ENCODE measurements around the gene VPS18.

VPS18 gene

GRCh38 chr15:40914486-40914885 is 20.2 kb downstream of the VPS18 start:
- Histone ChIP-seq H3K4me3 (ENCODE audit: low read length) (no peak overlapping the region), H3K79me2 (ENCODE audit: control insufficient read depth, low read length) (no peaks in the 10 kb centered on the region)

GRCh38 chr15:40915116-40915661 is 20.9 kb downstream of the VPS18 start:
- TF ChIP-seq CTCF (IDR thresholded peaks at IDR 0.05; ENCODE audit: low read depth, low read length, poor library complexity, severe bottlenecking): no peak
- TF ChIP-seq EZH2phosphoT487 (IDR thresholded peaks at IDR 0.05; ENCODE audit: borderline replicate concordance, low read length): no peak
- H4K20me1 ChIP-seq (ENCODE audit: control insufficient read depth, insufficient read depth, low read depth, low read length): no peaks in the 10 kb centered on the region
- H3K79me2 ChIP-seq (ENCODE audit: control insufficient read depth, low read length): no peaks in the 10 kb centered on the region
- H3K27ac ChIP-seq (ENCODE audit: low read depth, low read length): no peak overlapping the region
- no peak overlapping the region for H3K4me3 ChIP-seq (ENCODE audit: low read length)
- H3F3A ChIP-seq (ENCODE audit: control insufficient read depth, insufficient read depth): no peaks in the 10 kb centered on the region
- H3K4me1 ChIP-seq (ENCODE audit: control insufficient read depth, low read length): no peaks in the 10 kb centered on the region
- H3K27me3 ChIP-seq (ENCODE audit: control insufficient read depth, low read length): peaks cover 5% of the 10 kb centered on the region; the same call in 1 of the 2 replicates
- no peak overlapping the region for H3K4me2 ChIP-seq (ENCODE audit: low read length)
- no peaks in the 10 kb centered on the region for H3K9me3 ChIP-seq (ENCODE audit: control insufficient read depth, insufficient read depth, low read length)
- no peaks in the 10 kb centered on the region for H3K9me2 ChIP-seq (replicated peaks; ENCODE audit: control insufficient read depth, low read length)
- no peaks in the 10 kb centered on the region for H3K36me3 ChIP-seq (ENCODE audit: control insufficient read depth, low read length)

More at GRCh38 chr15:40914486-40914885, 20.2 kb downstream of the VPS18 start:
- no peak overlapping the region for H3K4me2 ChIP-seq (ENCODE audit: low read length)
- no peaks in the 10 kb centered on the region for H3K9me2 ChIP-seq (replicated peaks; ENCODE audit: control insufficient read depth, low read length)
- no peaks in the 10 kb centered on the region for H3K4me1 ChIP-seq (ENCODE audit: control insufficient read depth, low read length)
- peak; percentile 50 for TF ChIP-seq CTCF (IDR thresholded peaks at IDR 0.05; ENCODE audit: low read depth, low read length, poor library complexity, severe bottlenecking)
- no peak for TF ChIP-seq EZH2phosphoT487 (IDR thresholded peaks at IDR 0.05; ENCODE audit: borderline replicate concordance, low read length)
- H3K27me3 ChIP-seq (ENCODE audit: control insufficient read depth, low read length): peaks cover 5% of the 10 kb centered on the region; the same call in 1 of the 2 replicates
- H3K9me3 ChIP-seq (ENCODE audit: control insufficient read depth, insufficient read depth, low read length): no peaks in the 10 kb centered on the region
- H3K27ac ChIP-seq (ENCODE audit: low read depth, low read length): no peak overlapping the region
- no peaks in the 10 kb centered on the region for H4K20me1 ChIP-seq (ENCODE audit: control insufficient read depth, insufficient read depth, low read depth, low read length)
- H3F3A ChIP-seq (ENCODE audit: control insufficient read depth, insufficient read depth): no peaks in the 10 kb centered on the region
- H3K36me3 ChIP-seq (ENCODE audit: control insufficient read depth, low read length): no peaks in the 10 kb centered on the region

GRCh38 chr15:40915679-40916078 is 21.4 kb downstream of the VPS18 start:
- H3K27me3 ChIP-seq (ENCODE audit: control insufficient read depth, low read length): peaks cover 5% of the 10 kb centered on the region; the same call in 1 of the 2 replicates

More at GRCh38 chr15:40915679-40916078, 21.4 kb downstream of the VPS18 start:
- Histone ChIP-seq H3K4me3 (ENCODE audit: low read length) (no peak overlapping the region), H3K9me2 (replicated peaks; ENCODE audit: control insufficient read depth, low read length) (no peaks in the 10 kb centered on the region), H3K4me2 (ENCODE audit: low read length) (no peak overlapping the region), H3K9me3 (ENCODE audit: control insufficient read depth, insufficient read depth, low read length) (no peaks in the 10 kb centered on the region), H4K20me1 (ENCODE audit: control insufficient read depth, insufficient read depth, low read depth, low read length) (no peaks in the 10 kb centered on the region), H3K79me2 (ENCODE audit: control insufficient read depth, low read length) (no peaks in the 10 kb centered on the region), H3K27ac (ENCODE audit: low read depth, low read length) (no peak overlapping the region), H3K4me1 (ENCODE audit: control insufficient read depth, low read length) (no peaks in the 10 kb centered on the region), H3F3A (ENCODE audit: control insufficient read depth, insufficient read depth) (no peaks in the 10 kb centered on the region), H3K36me3 (ENCODE audit: control insufficient read depth, low read length) (no peaks in the 10 kb centered on the region)
- TF ChIP-seq CTCF (IDR thresholded peaks at IDR 0.05; ENCODE audit: low read depth, low read length, poor library complexity, severe bottlenecking): no peak
- no peak for TF ChIP-seq EZH2phosphoT487 (IDR thresholded peaks at IDR 0.05; ENCODE audit: borderline replicate concordance, low read length)

All from DOHH2 (cell line).